ENCODE measurements around the gene RETREG3. TPM values are rescaled to one million over a fixed set of nuclear protein-coding genes. Genes with fewer than 3 reads are reported as not detected.
"Not testable (repeated sequence)": the region's sequence is repeated elsewhere in the genome, so short reads cannot be mapped to it uniquely, and the experiment has no call there.

RETREG3 gene
- total RNA-seq, 2 experiments from 2014 or later, result 33.7 to 35.3 TPM

DNA sequence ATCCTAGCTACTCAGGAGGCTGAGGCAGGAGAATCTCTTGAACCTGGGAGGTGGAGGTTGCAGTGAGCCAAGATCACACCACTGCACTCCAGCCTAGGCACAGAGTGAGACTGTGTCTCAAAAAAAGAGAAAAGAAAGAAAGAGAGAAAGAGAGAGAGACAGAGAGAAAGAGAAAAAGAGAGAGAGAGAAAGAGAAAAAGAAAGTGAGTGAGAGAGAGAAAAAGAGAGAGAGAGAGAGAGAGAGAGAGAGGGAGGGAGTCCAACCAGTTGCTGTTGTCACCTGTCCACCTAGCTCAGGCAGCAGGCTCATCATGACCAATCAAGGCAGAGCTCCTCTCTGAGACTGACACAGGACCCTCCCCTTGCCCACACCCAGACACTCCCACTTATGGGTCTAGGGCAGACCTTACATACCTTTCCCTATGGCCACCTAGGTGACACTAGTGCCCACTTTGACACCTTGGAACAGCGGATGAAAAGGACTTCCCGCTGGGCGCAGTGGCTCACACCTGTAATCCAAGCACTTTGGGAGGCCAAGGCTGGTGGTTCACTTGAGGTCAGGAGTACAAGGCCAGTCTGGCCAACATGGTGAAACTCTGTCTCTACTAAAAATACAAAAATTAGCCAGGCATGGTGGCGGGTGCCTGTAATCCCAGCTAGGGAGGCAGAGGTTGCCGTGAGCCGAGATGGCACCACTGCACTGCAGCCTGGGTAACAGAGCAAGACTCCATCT lies 18.0 kb upstream of the RETREG3 start:
- intact Hi-C loops (cut with micrococcal nuclease); H3K9me3 Mint-ChIP-seq; H3K4me3 Mint-ChIP-seq; H3K4me1 Mint-ChIP-seq (ENCODE audit: low read depth); H3K27ac Mint-ChIP-seq; CTCF ChIA-PET; H3K36me3 Mint-ChIP-seq; DNase-seq; H3K27me3 Mint-ChIP-seq: not testable (repeated sequence)
- POLR2A ChIA-PET, result interaction anchor here (1.4 kb wide), 1 partner anchor 17 kb away, joined by 4 read pairs; no protein-coding TSS in a partner anchor

DNA sequence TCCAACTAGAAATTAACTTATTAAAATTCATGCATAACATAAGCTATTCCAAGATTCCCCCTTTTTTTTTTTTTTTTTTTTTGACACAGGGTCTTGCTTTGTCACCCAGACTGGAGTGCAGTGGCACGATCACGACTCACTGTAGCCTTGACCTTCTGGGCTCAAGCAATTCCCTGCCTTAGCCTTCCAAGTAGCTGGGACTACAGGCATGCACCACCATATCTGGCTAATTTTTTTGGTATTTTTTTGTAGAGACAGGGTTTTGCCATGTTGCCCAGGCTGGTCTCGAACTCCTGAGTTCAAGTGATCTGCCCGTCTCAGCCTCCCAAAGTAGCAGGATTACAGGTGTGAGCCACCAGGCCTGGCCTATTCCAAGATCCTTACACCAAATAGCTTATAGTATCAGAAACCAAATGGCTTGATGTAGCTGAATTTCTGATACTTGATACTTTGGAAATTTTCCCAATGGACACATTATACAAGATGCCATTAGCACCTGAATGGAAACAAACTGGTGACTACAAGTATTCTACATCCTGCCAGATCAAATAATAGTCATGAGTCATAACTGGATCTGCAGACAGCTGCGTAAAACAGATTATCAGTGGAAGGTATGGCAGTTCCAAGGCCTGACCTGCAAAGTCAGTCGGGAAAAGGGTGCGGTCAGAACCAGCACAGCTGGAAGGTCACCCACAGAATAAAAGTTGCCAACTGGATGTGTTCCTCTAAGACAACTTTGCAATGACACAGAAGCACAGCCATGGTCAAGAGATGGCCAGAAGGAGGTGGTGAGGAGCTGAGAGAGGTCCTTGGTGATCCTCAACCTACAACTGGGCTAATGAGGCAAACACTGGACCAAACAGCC lies 14.8 kb upstream of the RETREG3 start:
- intact Hi-C loops (cut with micrococcal nuclease), result no loop called here
- Mint-ChIP-seq H3K27ac (no peak overlapping the region), H3K27me3 (no peaks in the 10 kb centered on the region), H3K36me3 (no peaks in the 10 kb centered on the region), H3K4me1 (ENCODE audit: low read depth) (peaks cover 5% of the 10 kb centered on the region), H3K9me3 (no peaks in the 10 kb centered on the region), H3K4me3 (no peak overlapping the region)
- CTCF ChIA-PET, result interaction anchor here (0.6 to 1.0 kb wide), 2 partner anchors 46 to 260 kb away, joined by 3 to 5 read pairs; no protein-coding TSS in a partner anchor
- no peak for DNase-seq
- POLR2A ChIA-PET, result no interaction called here

DNA sequence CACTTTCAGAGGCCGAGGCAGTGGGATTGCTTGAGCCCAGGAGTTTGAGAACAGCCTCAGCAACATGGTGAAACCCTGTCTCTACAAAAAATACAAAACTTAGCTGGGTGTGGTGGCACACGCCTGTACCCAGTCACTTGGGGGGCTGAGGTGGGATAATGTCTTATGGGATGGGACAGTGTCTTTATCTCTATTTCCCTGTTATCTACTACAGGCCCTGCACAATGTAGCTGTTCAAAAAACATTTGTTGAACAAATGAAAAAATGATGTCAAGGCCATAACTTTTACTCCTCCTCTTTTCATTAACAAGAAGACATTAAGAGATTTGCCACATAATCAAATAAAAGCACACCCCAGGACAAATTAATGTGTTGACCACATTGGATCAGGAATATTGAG lies 14.1 kb upstream of the RETREG3 start:
- intact Hi-C loops (cut with micrococcal nuclease), result no loop called here
- ChIA-PET CTCF (interaction anchor here (0.6 to 1.0 kb wide), 2 partner anchors 45 to 261 kb away, joined by 3 to 5 read pairs; no protein-coding TSS in a partner anchor), POLR2A (no interaction called here)
- DNase-seq, result no peak
- Mint-ChIP-seq H3K4me1 (ENCODE audit: low read depth) (peaks cover 8% of the 10 kb centered on the region), H3K27me3 (no peaks in the 10 kb centered on the region), H3K4me3 (no peak overlapping the region), H3K9me3 (no peaks in the 10 kb centered on the region), H3K36me3 (no peaks in the 10 kb centered on the region), H3K27ac (no peak overlapping the region)

DNA sequence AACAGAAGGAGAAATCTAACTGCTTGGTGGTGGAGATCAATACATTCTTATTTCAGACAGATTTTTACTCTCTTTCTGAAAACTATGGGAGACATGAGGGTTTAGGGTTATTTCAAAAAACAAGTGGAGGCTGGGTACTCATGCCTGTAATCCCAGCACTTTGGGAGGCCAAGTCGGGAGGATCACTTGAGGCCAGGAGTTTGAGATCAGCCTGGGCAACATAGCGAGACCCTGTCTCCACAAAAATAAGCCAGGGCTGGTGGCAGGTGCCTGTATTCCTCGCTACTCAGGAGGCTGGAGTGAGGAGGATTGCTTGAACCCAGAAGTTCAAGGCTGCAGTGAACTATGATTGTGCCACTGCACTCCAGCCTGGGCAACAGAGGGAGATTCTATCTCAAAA lies 12.8 kb upstream of the RETREG3 start:
- H3K4me1 Mint-ChIP-seq (ENCODE audit: low read depth); H3K27ac Mint-ChIP-seq; DNase-seq; intact Hi-C loops (cut with micrococcal nuclease); H3K36me3 Mint-ChIP-seq; H3K4me3 Mint-ChIP-seq; POLR2A ChIA-PET; H3K9me3 Mint-ChIP-seq; CTCF ChIA-PET; H3K27me3 Mint-ChIP-seq: not testable (repeated sequence)

DNA sequence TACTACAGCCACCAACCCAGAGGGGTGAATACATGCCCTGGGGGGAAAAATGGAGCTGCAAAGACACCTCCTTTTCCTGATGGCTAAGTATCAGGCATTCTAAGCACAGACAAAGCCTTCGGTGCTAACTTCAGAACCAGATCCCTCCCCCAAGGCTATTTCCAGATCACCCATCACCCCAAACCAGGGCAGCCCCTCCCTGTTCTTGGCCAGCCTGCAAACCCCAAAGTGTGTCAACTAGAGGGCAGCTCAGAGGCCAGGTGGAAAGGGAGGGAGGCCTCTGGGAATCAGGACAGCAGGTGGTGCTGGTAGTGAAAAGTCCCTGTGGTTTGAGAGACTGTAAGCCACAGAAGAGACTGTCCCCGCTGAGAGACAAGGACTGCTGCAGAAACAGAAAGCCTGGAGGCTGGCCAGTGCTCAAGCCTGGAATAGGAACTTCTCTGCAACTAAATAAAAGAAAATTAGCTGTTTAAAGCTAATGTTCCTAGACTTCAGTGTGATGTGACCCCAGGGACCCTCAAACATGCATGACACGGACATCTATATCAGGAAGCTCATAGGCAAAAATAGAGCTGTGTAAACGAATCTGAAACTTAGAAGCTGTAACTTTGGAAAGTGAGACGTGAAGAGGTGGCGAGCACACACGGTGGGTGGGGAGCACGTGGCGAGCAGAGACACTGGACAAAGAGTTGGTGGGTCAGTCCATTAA lies 9.4 kb upstream of the RETREG3 start:
- Mint-ChIP-seq H3K4me1 (ENCODE audit: low read depth) (peaks cover 4% of the 10 kb centered on the region), H3K9me3 (no peaks in the 10 kb centered on the region), H3K27me3 (no peaks in the 10 kb centered on the region), H3K4me3 (no peak overlapping the region), H3K36me3 (peaks cover 22% of the 10 kb centered on the region), H3K27ac (no peak overlapping the region)
- ChIA-PET POLR2A (interaction anchor here (0.8 to 0.9 kb wide), 2 partner anchors 9 to 40 kb away, joined by 5 read pairs; partner anchors contain the start of genes RETREG3 and TUBG1), CTCF (interaction anchor here (0.5 to 2.3 kb wide), 2 partner anchors 40 to 319 kb away, joined by 3 to 8 read pairs; partner anchors contain the start of gene PSMC3IP)
- peak; percentile 16 for DNase-seq
- intact Hi-C loops (cut with micrococcal nuclease), result no loop called here

DNA sequence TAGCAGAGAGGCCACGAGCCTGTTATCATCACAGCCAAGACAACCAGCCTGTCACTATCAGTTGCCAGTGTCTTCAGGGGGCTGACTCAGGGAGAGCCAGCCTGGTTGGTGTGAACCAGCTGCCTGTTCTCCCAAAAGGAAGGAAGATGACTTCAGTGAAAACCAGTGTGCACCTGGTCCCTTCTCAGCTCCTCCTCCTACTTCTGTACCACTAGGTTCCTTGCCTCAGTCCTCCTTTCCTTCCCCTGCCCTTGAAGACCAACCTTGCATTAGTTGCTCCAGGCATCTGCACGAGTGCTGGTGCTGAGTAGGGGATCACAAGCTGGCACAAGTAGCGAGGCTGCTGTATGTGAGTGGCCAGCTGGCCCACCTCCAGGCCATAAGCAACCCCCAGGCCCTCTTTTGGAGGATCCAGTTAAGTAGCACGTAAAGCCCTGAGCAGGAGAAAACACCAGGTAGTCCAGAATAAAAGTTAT lies 8.8 kb upstream of the RETREG3 start:
- intact Hi-C loops (cut with micrococcal nuclease), result no loop called here
- Mint-ChIP-seq H3K27ac (no peak overlapping the region), H3K9me3 (no peaks in the 10 kb centered on the region), H3K27me3 (no peaks in the 10 kb centered on the region), H3K36me3 (peaks cover 26% of the 10 kb centered on the region), H3K4me3 (no peak overlapping the region), H3K4me1 (ENCODE audit: low read depth) (peaks cover 4% of the 10 kb centered on the region)
- DNase-seq, result no peak
- CTCF ChIA-PET, result interaction anchor here (2.3 kb wide), 1 partner anchor 40 kb away, joined by 8 read pairs; the partner anchor contains the start of gene PSMC3IP
- POLR2A ChIA-PET, result interaction anchor here (0.6 to 0.8 kb wide), 2 partner anchors 9 to 39 kb away, joined by 4 to 5 read pairs; no protein-coding TSS in a partner anchor

DNA sequence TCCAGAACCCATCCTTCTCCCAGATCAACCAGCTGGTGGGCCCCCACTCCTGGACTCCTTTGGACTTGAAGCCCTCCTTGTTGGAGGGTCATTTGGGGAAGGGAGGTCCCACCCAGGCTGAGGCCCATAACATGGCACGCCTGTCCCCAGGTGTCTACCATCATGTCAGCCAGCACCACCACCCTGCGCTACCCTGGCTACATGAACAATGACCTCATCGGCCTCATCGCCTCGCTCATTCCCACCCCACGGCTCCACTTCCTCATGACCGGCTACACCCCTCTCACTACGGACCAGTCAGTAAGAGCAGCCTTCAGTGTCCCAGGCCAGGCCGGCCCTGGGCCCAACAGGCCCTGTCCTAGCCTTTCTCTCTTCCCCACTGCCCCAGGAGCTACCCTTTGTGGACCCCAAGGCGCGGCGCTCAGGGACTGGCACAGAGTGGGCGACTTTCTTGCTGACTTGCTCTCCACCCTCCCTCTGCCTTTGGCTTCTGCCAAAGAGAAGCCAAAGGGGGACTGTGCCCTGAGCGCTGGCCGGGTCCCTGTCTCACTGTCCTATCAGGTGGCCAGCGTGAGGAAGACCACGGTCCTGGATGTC lies 4.6 kb upstream of the RETREG3 start:
- Mint-ChIP-seq H3K36me3 (peaks cover 41% of the 10 kb centered on the region), H3K4me1 (ENCODE audit: low read depth) (peaks cover 9% of the 10 kb centered on the region), H3K4me3 (no peak overlapping the region), H3K27ac (no peak overlapping the region), H3K27me3 (no peaks in the 10 kb centered on the region), H3K9me3 (no peaks in the 10 kb centered on the region)
- ChIA-PET CTCF (interaction anchor here (0.8 kb wide), 1 partner anchor 35 kb away, joined by 4 read pairs; no protein-coding TSS in a partner anchor), POLR2A (interaction anchor here (0.7 kb wide), 2 partner anchors 15 to 272 kb away, joined by 3 to 4 read pairs; no protein-coding TSS in a partner anchor)
- intact Hi-C loops (cut with micrococcal nuclease), result no loop called here
- DNase-seq, result no peak

DNA sequence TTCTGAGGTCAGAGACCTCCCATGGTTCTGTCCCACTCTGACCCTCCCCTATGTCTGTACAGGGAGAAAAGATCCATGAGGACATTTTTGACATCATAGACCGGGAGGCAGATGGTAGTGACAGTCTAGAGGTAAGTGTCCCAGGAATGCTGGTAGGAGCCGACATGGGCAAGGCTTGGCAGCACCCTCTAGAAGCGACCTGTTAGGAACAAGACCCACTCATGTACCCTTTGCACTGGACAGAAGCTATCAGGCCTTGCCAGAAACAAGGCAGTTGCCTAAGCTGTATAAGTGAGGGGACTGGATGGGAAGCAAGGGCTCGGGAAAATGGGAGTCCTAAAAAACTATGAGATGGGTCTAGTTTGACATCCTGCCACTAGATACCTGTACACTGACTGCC lies 2.8 kb upstream of the RETREG3 start:
- Mint-ChIP-seq H3K9me3 (no peaks in the 10 kb centered on the region), H3K27ac (no peak overlapping the region), H3K4me3 (no peak overlapping the region), H3K36me3 (peaks cover 41% of the 10 kb centered on the region), H3K27me3 (no peaks in the 10 kb centered on the region), H3K4me1 (ENCODE audit: low read depth) (peaks cover 15% of the 10 kb centered on the region)
- CTCF ChIA-PET, result interaction anchor here (1.0 to 1.9 kb wide), 2 partner anchors 34 to 67 kb away, joined by 4 to 8 read pairs; partner anchors contain the start of gene PSMC3IP
- intact Hi-C loops (cut with micrococcal nuclease), result no loop called here
- POLR2A ChIA-PET, result no interaction called here
- DNase-seq, result no peak

DNA sequence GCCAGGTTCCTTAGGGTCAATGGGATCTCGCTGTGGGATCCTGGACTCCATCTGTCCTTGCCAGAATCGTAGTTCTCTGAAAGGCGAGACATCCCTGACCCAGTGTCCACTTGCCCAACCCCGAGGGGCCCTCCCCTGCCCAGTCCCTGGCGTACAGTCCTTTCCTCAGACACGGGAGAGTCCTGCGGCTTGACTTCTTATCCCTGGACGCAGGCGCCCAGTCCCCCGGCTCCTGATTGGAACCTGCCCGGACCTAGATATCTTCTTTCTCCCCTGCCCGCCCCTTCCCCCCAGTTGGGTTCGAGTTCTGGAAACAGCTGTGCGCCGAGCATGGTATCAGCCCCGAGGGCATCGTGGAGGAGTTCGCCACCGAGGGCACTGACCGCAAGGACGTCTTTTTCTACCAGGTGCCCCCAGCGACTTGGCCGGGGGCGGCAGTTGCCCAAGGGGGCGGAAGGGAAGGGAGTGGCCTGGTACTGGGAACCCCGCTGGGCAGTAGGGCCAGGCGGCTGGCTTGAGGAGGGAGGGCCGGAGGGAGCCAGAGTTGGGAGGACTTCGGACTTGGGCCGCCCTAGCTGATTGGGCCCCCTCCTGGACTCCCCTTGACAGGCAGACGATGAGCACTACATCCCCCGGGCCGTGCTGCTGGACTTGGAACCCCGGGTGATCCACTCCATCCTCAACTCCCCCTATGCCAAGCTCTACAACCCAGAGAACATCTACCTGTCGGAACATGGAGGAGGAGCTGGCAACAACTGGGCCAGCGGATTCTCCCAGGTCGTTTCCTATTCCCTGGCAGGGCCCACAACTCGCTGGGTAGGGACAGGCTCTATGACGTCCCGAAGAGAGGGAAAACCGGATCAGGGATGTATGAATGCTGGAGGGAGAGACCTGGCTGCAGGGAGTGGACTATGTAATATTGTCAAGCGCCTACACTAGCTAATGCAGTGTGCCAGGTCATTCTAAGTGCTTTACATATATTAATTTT lies 934 bp upstream of the RETREG3 start:
- H3K27ac Mint-ChIP-seq, result peak overlapping the region; percentile 91
- intact Hi-C loops (cut with micrococcal nuclease), result loop anchor here (1.0 to 2.0 kb wide), 5 partner anchors 33 to 134 kb away; partner anchors contain the start of genes COASY, MLX and PSMC3IP
- peaks cover 34% of the 10 kb centered on the region for H3K4me1 Mint-ChIP-seq (ENCODE audit: low read depth)
- DNase-seq, result peak; percentile 25
- H3K27me3 Mint-ChIP-seq, H3K9me3 Mint-ChIP-seq: not testable (repeated sequence)
- CTCF ChIA-PET, result interaction anchor here (0.8 to 2.9 kb wide), 9 partner anchors 27 to 223 kb away, joined by 3 to 42 read pairs (median 4); partner anchors contain the start of genes PSMC3IP and PSME3
- POLR2A ChIA-PET, result interaction anchor here (0.9 to 2.9 kb wide), 8 partner anchors 9 to 224 kb away, joined by 3 to 22 read pairs (median 4); partner anchors contain the start of genes EZH1 and PSMC3IP
- peak overlapping the region; percentile 99 for H3K4me3 Mint-ChIP-seq
- H3K36me3 Mint-ChIP-seq, result peaks cover 34% of the 10 kb centered on the region
